ENCODE data around the gene TMEM41A.

The TMEM41A gene

DNA sequence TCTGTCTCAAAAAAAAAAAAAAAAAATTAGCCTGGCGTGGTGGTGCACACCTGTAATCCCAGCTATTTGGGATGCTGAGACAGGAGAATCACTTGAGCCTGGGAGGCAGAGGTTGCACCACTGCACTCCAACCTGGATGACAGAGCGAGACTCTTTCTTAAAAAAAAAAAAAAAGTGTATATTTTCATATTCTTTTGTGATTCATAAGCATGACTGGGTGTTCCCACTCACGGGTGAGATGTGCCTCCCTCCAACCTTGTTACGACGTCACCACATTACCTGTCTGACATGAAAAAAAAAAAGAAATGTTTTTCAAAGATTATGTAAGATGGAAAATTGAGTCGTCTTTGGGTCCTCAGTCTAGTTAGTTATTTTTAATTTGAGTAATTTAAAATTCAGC is 56.8 kb downstream of the TMEM41A start:
- ChIA-PET POLR2A (no interaction called here), CTCF (no interaction called here)
- TF ChIP-seq L3MBTL2 (conservative IDR thresholded peaks at IDR 0.05) = no peak
- no peak for TF ChIP-seq FOXA1 (IDR thresholded peaks at IDR 0.05)
- TF ChIP-seq SUZ12 (IDR thresholded peaks at IDR 0.05) = no peak
- TF ChIP-seq, protein P1, sequence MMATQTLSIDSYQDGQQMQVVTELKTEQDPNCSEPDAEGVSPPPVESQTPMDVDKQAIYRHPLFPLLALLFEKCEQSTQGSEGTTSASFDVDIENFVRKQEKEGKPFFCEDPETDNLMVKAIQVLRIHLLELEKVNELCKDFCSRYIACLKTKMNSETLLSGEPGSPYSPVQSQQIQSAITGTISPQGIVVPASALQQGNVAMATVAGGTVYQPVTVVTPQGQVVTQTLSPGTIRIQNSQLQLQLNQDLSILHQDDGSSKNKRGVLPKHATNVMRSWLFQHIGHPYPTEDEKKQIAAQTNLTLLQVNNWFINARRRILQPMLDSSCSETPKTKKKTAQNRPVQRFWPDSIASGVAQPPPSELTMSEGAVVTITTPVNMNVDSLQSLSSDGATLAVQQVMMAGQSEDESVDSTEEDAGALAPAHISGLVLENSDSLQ (IDR thresholded peaks at IDR 0.05) = no peak
- TF ChIP-seq FOXM1 (IDR thresholded peaks at IDR 0.05; ENCODE audit: borderline replicate concordance) = no peak
- TF ChIP-seq ELF4 (IDR thresholded peaks at IDR 0.05) = no peak
- TF ChIP-seq ARNT (IDR thresholded peaks at IDR 0.05) = no peak
- no peak for TF ChIP-seq FOXK2 (IDR thresholded peaks at IDR 0.05)
- no peak for TF ChIP-seq CTBP1 (IDR thresholded peaks at IDR 0.05; ENCODE audit: borderline replicate concordance)
- no peak for TF ChIP-seq SP1 (IDR thresholded peaks at IDR 0.05)
- no peak for TF ChIP-seq BHLHE40 (IDR thresholded peaks at IDR 0.05; ENCODE audit: borderline replicate concordance)
- no peak for TF ChIP-seq TARDBP (IDR thresholded peaks at IDR 0.05)
- TF ChIP-seq ZNF384 (IDR thresholded peaks at IDR 0.05) = no peak
- TF ChIP-seq HDGF (IDR thresholded peaks at IDR 0.05; ENCODE audit: borderline replicate concordance) = no peak
- TF ChIP-seq NFRKB (IDR thresholded peaks at IDR 0.05) = no peak
- no peak for TF ChIP-seq LEF1 (IDR thresholded peaks at IDR 0.05; ENCODE audit: borderline replicate concordance)
- no peak for DNase-seq (ENCODE audit: extremely low spot score)

DNA sequence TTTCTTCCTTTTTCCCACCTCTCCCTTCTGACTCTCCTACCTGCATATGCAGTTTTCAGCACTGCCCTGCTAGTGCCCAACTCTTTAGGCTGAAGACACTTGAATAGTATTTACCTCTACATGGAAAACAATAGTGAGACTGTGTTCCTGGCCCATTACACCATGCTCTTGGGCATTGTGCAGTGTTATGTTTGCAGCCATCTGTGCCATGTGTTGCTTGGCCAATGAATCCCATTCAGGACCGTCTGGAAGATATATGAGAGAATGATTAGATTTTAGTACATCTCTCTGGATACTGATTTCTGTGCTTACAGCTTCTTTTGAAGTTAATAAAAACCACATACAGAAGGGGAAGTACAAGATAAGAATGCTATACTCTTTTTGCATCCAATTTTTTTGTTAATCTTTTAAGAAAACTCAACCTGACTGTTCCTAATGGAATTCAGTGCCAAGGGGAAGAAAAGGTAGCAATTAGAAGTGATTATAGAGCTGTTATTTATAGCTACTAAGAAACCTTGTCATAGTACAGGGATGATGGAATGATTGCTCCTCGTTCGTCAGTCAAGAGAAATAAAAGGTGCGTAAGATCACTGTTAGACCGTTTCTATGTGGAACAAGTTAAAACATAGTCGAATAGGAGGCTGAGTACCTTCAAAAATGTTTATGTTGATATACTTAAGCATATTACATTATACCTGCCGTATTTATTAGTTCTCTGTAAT is 58.9 kb downstream of the TMEM41A start:
- no peak for DNase-seq (ENCODE audit: extremely low spot score)
- TF ChIP-seq HDGF (IDR thresholded peaks at IDR 0.05; ENCODE audit: borderline replicate concordance) (no peak), SUZ12 (IDR thresholded peaks at IDR 0.05) (no peak), ZNF384 (IDR thresholded peaks at IDR 0.05) (no peak), TARDBP (IDR thresholded peaks at IDR 0.05) (no peak), L3MBTL2 (conservative IDR thresholded peaks at IDR 0.05) (no peak), FOXM1 (IDR thresholded peaks at IDR 0.05; ENCODE audit: borderline replicate concordance) (no peak), FOXA1 (IDR thresholded peaks at IDR 0.05) (no peak), ELF4 (IDR thresholded peaks at IDR 0.05) (no peak), BHLHE40 (IDR thresholded peaks at IDR 0.05; ENCODE audit: borderline replicate concordance) (no peak)
- TF ChIP-seq, protein P1 (IDR thresholded peaks at IDR 0.05) = no peak
- ChIA-PET CTCF (no interaction called here), POLR2A (no interaction called here)
